Tibial nerve (tissue), 4 donors: ENCODE data around the gene NSD1. TPM values are rescaled to one million over a fixed set of nuclear protein-coding genes. Genes with fewer than 3 reads are reported as not detected.

Source experiments
- total RNA-seq, 4 donors: library from RNA; depleted of rRNA; stranded (reverse); fragments of >200 nt; gene quantifications; one replicate each; pipeline ENCODE4 v1.1.0, GENCODE V29; 2016

NSD1 gene
- total RNA-seq, 4 donors from 2014 or later: 36.6 to 51.3 (median 40.7) TPM

Other genes with a start within 250 kb of the NSD1 start
- 10 to 100 TPM in 2 of 4 donors, 1 to 10 TPM in 2; 6.7 to 24.0 (median 15.0) TPM for gene HK3, start 234.4 kb upstream of the NSD1 start, total RNA-seq
- gene UIMC1, start 127.0 kb upstream of the NSD1 start, total RNA-seq: 10 to 100 TPM; 40.2 to 56.7 (median 44.6) TPM
- 10 to 100 TPM; 17.6 to 24.9 (median 18.8) TPM for gene ZNF346, start 111.1 kb upstream of the NSD1 start, total RNA-seq
- gene FGFR4, start 46.9 kb upstream of the NSD1 start, total RNA-seq: 10 to 100 TPM in 2 of 4 donors, 1 to 10 TPM in 2; 3.3 to 60.8 (median 12.1) TPM
- 10 to 100 TPM; 24.1 to 56.7 (median 35.4) TPM for gene RAB24, start 169.9 kb downstream of the NSD1 start, total RNA-seq
- gene PRELID1, start 170.0 kb downstream of the NSD1 start, total RNA-seq: 10 to 100 TPM; 52.6 to 87.0 (median 65.2) TPM
- gene MXD3, start 178.1 kb downstream of the NSD1 start, total RNA-seq: 10 to 100 TPM in 2 of 4 donors, 1 to 10 TPM in 2; 5.2 to 33.9 (median 14.7) TPM
- gene LMAN2, start 217.9 kb downstream of the NSD1 start, total RNA-seq: 100 to 1,000 TPM; 144 to 179 (median 154) TPM
- gene RGS14, start 224.2 kb downstream of the NSD1 start, total RNA-seq: 10 to 100 TPM; 10.2 to 29.6 (median 16.4) TPM